SH-SY5Y (cell line): Measurements from ENCODE around the gene DDX20.

ENCODE experiments used
- GATA2 ChIP-seq: IDR thresholded peaks from 2 replicates; pipeline ENCODE4 v1.6.1; 2011; ENCODE audit warnings: mild to moderate bottlenecking, low read depth, low read length
- GATA3 ChIP-seq: IDR thresholded peaks from 2 replicates; pipeline ENCODE4 v1.6.1; 2011; ENCODE audit warnings: low read depth, mild to moderate bottlenecking, low read length, moderate library complexity

- TF ChIP-seq GATA2 (no peak), GATA3 (no peak)
Observed at GRCh38 chr1:111798580-111798979, 42.9 kb downstream of the DDX20 start.
